ENCODE measurements around the gene GPS2.

The GPS2 gene

DNA sequence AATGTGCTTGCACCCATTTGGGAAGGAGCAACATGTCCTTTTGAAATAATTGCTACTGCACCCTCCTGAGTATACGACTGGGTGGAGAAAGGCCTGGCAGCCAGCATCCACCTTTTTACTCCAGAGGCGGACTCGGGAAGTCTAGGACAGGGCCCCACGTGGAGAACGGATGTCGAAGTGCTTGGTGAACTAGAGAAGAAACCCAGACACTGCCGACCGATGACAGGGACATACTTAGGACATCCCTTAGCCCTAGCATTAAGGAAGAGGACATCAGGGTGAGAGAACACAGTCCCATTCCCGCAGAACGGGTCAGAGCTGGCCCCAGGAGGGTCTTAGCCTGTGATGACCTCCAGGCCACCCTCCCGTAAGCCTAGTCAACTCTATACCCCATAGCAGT, 24.5 kb downstream of the GPS2 start:
- Histone ChIP-seq H3K4me1 (ENCODE audit: insufficient read depth, low read length, severe bottlenecking) (peaks cover 10% of the 10 kb centered on the region), H3K9ac (ENCODE audit: low read length) (no peak overlapping the region), H3K27me3 (ENCODE audit: insufficient read depth, low read length) (peaks cover 11% of the 10 kb centered on the region), H4K20me1 (ENCODE audit: insufficient read depth, low read length) (no peaks in the 10 kb centered on the region), H3K27ac (ENCODE audit: low read depth, low read length, poor library complexity, severe bottlenecking) (no peak overlapping the region), H3K4me2 (ENCODE audit: low read length) (no peak overlapping the region), H3K36me3 (ENCODE audit: insufficient read depth, low read length) (no peaks in the 10 kb centered on the region), H3K4me3 (ENCODE audit: low read depth, low read length, poor library complexity, severe bottlenecking) (no peak overlapping the region), H3K9me3 (ENCODE audit: low read length) (no peaks in the 10 kb centered on the region), H3K9me2 (ENCODE audit: low read depth, low read length) (no peaks in the 10 kb centered on the region), H2AFZ (ENCODE audit: low read length) (no peak overlapping the region), H3F3A (ENCODE audit: insufficient read depth, low read length) (no peaks in the 10 kb centered on the region), H3K79me2 (ENCODE audit: insufficient read depth, low read length) (no peaks in the 10 kb centered on the region)
- no peak for TF ChIP-seq EZH2 (IDR thresholded peaks at IDR 0.05; ENCODE audit: borderline replicate concordance, low read length)
- TF ChIP-seq, protein P1, sequence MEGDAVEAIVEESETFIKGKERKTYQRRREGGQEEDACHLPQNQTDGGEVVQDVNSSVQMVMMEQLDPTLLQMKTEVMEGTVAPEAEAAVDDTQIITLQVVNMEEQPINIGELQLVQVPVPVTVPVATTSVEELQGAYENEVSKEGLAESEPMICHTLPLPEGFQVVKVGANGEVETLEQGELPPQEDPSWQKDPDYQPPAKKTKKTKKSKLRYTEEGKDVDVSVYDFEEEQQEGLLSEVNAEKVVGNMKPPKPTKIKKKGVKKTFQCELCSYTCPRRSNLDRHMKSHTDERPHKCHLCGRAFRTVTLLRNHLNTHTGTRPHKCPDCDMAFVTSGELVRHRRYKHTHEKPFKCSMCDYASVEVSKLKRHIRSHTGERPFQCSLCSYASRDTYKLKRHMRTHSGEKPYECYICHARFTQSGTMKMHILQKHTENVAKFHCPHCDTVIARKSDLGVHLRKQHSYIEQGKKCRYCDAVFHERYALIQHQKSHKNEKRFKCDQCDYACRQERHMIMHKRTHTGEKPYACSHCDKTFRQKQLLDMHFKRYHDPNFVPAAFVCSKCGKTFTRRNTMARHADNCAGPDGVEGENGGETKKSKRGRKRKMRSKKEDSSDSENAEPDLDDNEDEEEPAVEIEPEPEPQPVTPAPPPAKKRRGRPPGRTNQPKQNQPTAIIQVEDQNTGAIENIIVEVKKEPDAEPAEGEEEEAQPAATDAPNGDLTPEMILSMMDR (IDR thresholded peaks at IDR 0.05; ENCODE audit: low read length), result no peak

GRCh38 chr17:7290166-7290565, 25.0 kb downstream of the GPS2 start:
- no peak overlapping the region for H3K27ac ChIP-seq (ENCODE audit: low read depth, low read length, poor library complexity, severe bottlenecking)
- H3K9ac ChIP-seq (ENCODE audit: low read length), result no peak overlapping the region
- no peak for TF ChIP-seq EZH2 (IDR thresholded peaks at IDR 0.05; ENCODE audit: borderline replicate concordance, low read length)
- TF ChIP-seq, protein P1 (IDR thresholded peaks at IDR 0.05; ENCODE audit: low read length), result no peak
- no peak overlapping the region for H2AFZ ChIP-seq (ENCODE audit: low read length)
- peaks cover 12% of the 10 kb centered on the region for H3K27me3 ChIP-seq (ENCODE audit: insufficient read depth, low read length)
- no peaks in the 10 kb centered on the region for H3K9me2 ChIP-seq (ENCODE audit: low read depth, low read length)
- no peaks in the 10 kb centered on the region for H3K79me2 ChIP-seq (ENCODE audit: insufficient read depth, low read length)
- no peaks in the 10 kb centered on the region for H3K9me3 ChIP-seq (ENCODE audit: low read length)
- H3F3A ChIP-seq (ENCODE audit: insufficient read depth, low read length), result no peaks in the 10 kb centered on the region
- H3K4me3 ChIP-seq (ENCODE audit: low read depth, low read length, poor library complexity, severe bottlenecking), result no peak overlapping the region
- H3K4me2 ChIP-seq (ENCODE audit: low read length), result no peak overlapping the region
- peaks cover 7% of the 10 kb centered on the region for H3K4me1 ChIP-seq (ENCODE audit: insufficient read depth, low read length, severe bottlenecking)
- no peaks in the 10 kb centered on the region for H3K36me3 ChIP-seq (ENCODE audit: insufficient read depth, low read length)
- no peaks in the 10 kb centered on the region for H4K20me1 ChIP-seq (ENCODE audit: insufficient read depth, low read length)

DNA sequence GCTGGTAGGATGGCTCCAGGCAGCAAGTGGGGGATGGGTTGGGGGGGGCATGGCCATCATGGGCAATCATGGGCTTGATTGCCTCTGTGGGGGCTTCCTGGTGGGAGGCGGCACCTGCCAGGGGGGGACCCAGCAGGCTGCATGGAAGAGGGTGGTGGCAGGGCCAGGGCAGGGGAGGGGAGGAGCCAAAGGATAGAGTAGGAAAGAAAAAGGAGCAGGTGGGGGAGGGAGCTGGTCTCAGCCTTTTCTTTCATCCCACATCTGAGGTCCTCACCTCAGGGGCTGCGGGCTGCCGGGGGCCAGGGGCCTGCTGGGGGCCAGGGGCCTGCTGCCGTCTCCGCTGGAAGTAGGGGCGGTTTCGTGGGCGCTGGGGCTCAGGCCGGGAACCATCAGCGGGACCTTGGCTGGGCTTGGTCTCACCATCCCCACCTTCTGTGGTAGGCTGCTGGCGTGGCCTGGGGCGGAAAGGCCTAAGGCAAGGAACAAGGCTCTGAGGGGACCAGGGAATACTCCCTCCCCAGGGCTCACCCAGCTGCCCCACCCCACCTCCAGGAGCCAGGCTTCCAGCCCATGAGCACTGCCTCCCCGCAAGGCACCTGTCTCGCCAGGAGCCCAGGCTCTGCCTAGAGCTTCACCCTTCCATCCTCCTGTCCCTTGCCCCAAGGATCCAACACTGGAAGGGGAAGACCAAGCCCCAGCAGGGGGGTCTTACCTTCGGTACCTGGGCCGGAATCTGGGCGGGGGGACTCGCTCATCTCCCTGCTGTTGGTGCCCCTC, 25.7 kb downstream of the GPS2 start:
- Histone ChIP-seq H4K20me1 (ENCODE audit: insufficient read depth, low read length) (no peaks in the 10 kb centered on the region), H3K4me1 (ENCODE audit: insufficient read depth, low read length, severe bottlenecking) (no peaks in the 10 kb centered on the region), H2AFZ (ENCODE audit: low read length) (no peak overlapping the region), H3K4me3 (ENCODE audit: low read depth, low read length, poor library complexity, severe bottlenecking) (no peak overlapping the region), H3K9me3 (ENCODE audit: low read length) (no peaks in the 10 kb centered on the region), H3K27ac (ENCODE audit: low read depth, low read length, poor library complexity, severe bottlenecking) (no peak overlapping the region), H3K36me3 (ENCODE audit: insufficient read depth, low read length) (no peaks in the 10 kb centered on the region), H3F3A (ENCODE audit: insufficient read depth, low read length) (no peaks in the 10 kb centered on the region), H3K79me2 (ENCODE audit: insufficient read depth, low read length) (no peaks in the 10 kb centered on the region), H3K9me2 (ENCODE audit: low read depth, low read length) (no peaks in the 10 kb centered on the region), H3K27me3 (ENCODE audit: insufficient read depth, low read length) (peaks cover 12% of the 10 kb centered on the region), H3K4me2 (ENCODE audit: low read length) (no peak overlapping the region), H3K9ac (ENCODE audit: low read length) (no peak overlapping the region)
- TF ChIP-seq, protein P1 (IDR thresholded peaks at IDR 0.05; ENCODE audit: low read length), result no peak
- TF ChIP-seq EZH2 (IDR thresholded peaks at IDR 0.05; ENCODE audit: borderline replicate concordance, low read length), result no peak
